ENCODE measurements around the gene NECTIN2. TPM values are rescaled to one million over a fixed set of nuclear protein-coding genes. Genes with fewer than 3 reads are reported as not detected.

NECTIN2 gene
- total and polyA plus RNA-seq, 2 experiments from 2014 or later: 193 to 307 TPM

GRCh38 chr19:44800461-44800860 is 45.6 kb upstream of the NECTIN2 start:
- no peaks in the 10 kb centered on the region for H4K20me1 ChIP-seq (ENCODE audit: insufficient read depth, poor library complexity, severe bottlenecking)
- no peaks in the 10 kb centered on the region for H3K36me3 ChIP-seq (replicated peaks; ENCODE audit: insufficient read depth, low read depth)
- H2AFZ ChIP-seq: no peak overlapping the region
- peak; percentile 92 for DNase-seq (ENCODE audit: low spot score)
- H3K9me2 ChIP-seq (replicated peaks; ENCODE audit: insufficient read depth): no peaks in the 10 kb centered on the region
- no peak overlapping the region for H3K27ac ChIP-seq
- no peak overlapping the region for H3K4me3 ChIP-seq
- no peak for TF ChIP-seq EZH2 (IDR thresholded peaks at IDR 0.05; ENCODE audit: borderline replicate concordance)
- TF ChIP-seq, protein P1, sequence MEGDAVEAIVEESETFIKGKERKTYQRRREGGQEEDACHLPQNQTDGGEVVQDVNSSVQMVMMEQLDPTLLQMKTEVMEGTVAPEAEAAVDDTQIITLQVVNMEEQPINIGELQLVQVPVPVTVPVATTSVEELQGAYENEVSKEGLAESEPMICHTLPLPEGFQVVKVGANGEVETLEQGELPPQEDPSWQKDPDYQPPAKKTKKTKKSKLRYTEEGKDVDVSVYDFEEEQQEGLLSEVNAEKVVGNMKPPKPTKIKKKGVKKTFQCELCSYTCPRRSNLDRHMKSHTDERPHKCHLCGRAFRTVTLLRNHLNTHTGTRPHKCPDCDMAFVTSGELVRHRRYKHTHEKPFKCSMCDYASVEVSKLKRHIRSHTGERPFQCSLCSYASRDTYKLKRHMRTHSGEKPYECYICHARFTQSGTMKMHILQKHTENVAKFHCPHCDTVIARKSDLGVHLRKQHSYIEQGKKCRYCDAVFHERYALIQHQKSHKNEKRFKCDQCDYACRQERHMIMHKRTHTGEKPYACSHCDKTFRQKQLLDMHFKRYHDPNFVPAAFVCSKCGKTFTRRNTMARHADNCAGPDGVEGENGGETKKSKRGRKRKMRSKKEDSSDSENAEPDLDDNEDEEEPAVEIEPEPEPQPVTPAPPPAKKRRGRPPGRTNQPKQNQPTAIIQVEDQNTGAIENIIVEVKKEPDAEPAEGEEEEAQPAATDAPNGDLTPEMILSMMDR (IDR thresholded peaks at IDR 0.05; ENCODE audit: poor library complexity): peak; percentile 97
- H3K4me1 ChIP-seq (ENCODE audit: insufficient read depth): no peaks in the 10 kb centered on the region
- no peaks in the 10 kb centered on the region for H3K9me3 ChIP-seq (ENCODE audit: low read depth)
- H3K4me2 ChIP-seq: no peak overlapping the region
- WGBS (ENCODE audit: low lambda C conversion rate, missing lambda C conversion rate): 7% methylated on average over 3 of the region's 3 CpGs
- H3K79me2 ChIP-seq: no peaks in the 10 kb centered on the region
- H3K27me3 ChIP-seq: no peaks in the 10 kb centered on the region

DNA sequence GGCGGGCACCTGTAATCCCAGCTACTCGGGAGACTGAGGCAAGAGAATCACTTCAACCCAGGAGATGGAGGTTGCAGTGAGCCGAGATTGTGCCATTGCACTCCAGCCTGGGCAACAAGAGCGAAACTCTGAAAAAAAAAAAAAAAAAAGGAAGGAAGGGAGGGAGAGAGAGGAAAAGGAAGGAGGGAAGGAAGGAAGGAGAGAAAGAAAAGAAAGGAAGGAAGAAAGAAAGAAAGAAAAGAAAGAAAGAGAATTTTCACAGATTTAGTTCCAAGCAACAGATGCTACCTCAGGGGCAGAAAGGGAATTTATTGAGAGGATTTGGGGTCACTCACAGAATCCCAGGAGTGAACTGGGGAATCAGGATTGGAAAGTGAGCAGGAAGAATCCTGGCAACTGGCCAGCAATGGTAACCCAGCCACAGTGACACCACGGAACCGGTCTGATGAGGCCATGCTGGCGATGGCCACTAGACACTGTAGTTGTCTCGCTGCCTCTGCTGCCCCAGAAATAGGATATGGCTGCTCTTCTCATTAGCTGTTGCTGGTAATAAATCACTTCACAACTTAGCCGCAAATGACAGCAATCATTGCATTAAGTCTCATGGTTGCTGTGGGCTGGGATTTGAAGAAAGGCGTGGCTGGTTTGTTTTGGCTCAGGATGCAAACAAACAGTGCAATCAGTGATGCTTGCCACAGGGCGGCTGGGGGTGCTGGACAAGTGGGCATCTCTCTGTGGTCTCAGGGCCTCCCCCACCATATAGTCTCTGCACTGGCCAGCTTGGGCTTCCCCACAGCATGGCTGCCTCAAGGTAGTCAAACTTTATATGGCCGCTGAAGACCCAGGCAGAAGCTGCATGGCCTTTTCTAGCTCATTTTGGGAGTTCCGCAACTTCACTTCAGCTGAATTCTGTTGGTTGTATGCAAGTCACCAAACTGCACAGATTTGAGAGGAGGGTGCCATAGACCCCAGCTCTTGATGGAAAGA is 42.4 kb upstream of the NECTIN2 start:
- no peak overlapping the region for H3K4me2 ChIP-seq
- no peaks in the 10 kb centered on the region for H3K27me3 ChIP-seq
- H3K9me3 ChIP-seq (ENCODE audit: low read depth): no peaks in the 10 kb centered on the region
- no peak overlapping the region for H3K4me3 ChIP-seq
- no peaks in the 10 kb centered on the region for H4K20me1 ChIP-seq (ENCODE audit: insufficient read depth, poor library complexity, severe bottlenecking)
- no peaks in the 10 kb centered on the region for H3K79me2 ChIP-seq
- 94% methylated on average over 13 of the region's 13 CpGs for WGBS (ENCODE audit: low lambda C conversion rate, missing lambda C conversion rate)
- TF ChIP-seq, protein P1 (IDR thresholded peaks at IDR 0.05; ENCODE audit: poor library complexity): no peak
- TF ChIP-seq EZH2 (IDR thresholded peaks at IDR 0.05; ENCODE audit: borderline replicate concordance): no peak
- TF ChIP-seq EZH2phosphoT487 (IDR thresholded peaks at IDR 0.05; ENCODE audit: low read depth, severe bottlenecking, unreplicated experiment): no peak
- peak; percentile 2 for DNase-seq (ENCODE audit: low spot score)
- H3K9me2 ChIP-seq (replicated peaks; ENCODE audit: insufficient read depth): no peaks in the 10 kb centered on the region
- H2AFZ ChIP-seq: no peak overlapping the region
- peaks cover 15% of the 10 kb centered on the region for H3K4me1 ChIP-seq (ENCODE audit: insufficient read depth)
- no peak overlapping the region for H3K27ac ChIP-seq
- no peaks in the 10 kb centered on the region for H3K36me3 ChIP-seq (replicated peaks; ENCODE audit: insufficient read depth, low read depth)

DNA sequence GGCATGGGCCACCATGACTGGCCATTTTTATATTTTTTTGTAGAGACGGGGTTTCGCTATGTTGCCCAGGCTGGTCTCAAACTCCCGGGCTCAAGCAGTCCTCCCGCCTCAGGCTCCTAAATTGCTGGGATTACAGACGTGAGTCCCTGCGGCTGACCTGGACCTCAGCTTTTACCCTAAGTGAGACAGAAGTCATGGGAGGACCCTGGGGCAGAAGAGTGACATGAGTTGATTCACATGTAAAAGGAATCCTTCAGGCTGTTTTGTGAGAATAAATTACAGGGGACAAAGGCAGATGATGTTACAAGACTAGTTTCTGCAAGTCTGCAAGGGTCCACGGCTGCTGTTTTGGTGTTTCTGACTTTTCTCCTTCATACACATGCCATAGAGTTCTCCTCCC is 39.8 kb upstream of the NECTIN2 start:
- Histone ChIP-seq H3K4me3 (no peak overlapping the region), H4K20me1 (ENCODE audit: insufficient read depth, poor library complexity, severe bottlenecking) (no peaks in the 10 kb centered on the region), H3K9me2 (replicated peaks; ENCODE audit: insufficient read depth) (no peaks in the 10 kb centered on the region), H2AFZ (no peak overlapping the region), H3K9me3 (ENCODE audit: low read depth) (no peaks in the 10 kb centered on the region), H3K4me1 (ENCODE audit: insufficient read depth) (peaks cover 29% of the 10 kb centered on the region), H3K79me2 (peaks cover 4% of the 10 kb centered on the region), H3K36me3 (replicated peaks; ENCODE audit: insufficient read depth, low read depth) (no peaks in the 10 kb centered on the region), H3K4me2 (no peak overlapping the region), H3K27me3 (no peaks in the 10 kb centered on the region), H3K27ac (no peak overlapping the region)
- no peak for DNase-seq (ENCODE audit: low spot score)
- 67% methylated on average over 7 of the region's 7 CpGs for WGBS (ENCODE audit: low lambda C conversion rate, missing lambda C conversion rate)
- TF ChIP-seq EZH2phosphoT487 (IDR thresholded peaks at IDR 0.05; ENCODE audit: low read depth, severe bottlenecking, unreplicated experiment): no peak
- TF ChIP-seq, protein P1 (IDR thresholded peaks at IDR 0.05; ENCODE audit: poor library complexity): no peak
- no peak for TF ChIP-seq EZH2 (IDR thresholded peaks at IDR 0.05; ENCODE audit: borderline replicate concordance)

Measured in hepatocyte (in vitro differentiated cells).